K562 (cell line): ENCODE measurements around the gene ICA1. TPM values are rescaled to one million over a fixed set of nuclear protein-coding genes. Genes with fewer than 3 reads are reported as not detected.

Experiments used
- ARID1B ChIP-seq: fragments of 450-650 bp; IDR thresholded peaks from 2 replicates; pipeline ENCODE4 v1.6.1; 2016; ENCODE audit warnings: antibody characterized with exemption, mild to moderate bottlenecking, inconsistent platforms
- ATF4 ChIP-seq: fragments of 450-650 bp; formaldehyde crosslinking; IDR thresholded peaks from 2 replicates; pipeline ENCODE4 v1.4.0; 2022; ENCODE audit warnings: mild to moderate bottlenecking, moderate library complexity
- ATF7 ChIP-seq: fragments of 450-650 bp; IDR thresholded peaks from 2 replicates; pipeline ENCODE4 v1.7.1; 2014; ENCODE audit warnings: mild to moderate bottlenecking, moderate library complexity
- EP300 ChIP-seq: IDR thresholded peaks from 2 replicates; pipeline ENCODE4 v1.6.1; 2012; ENCODE audit warnings: low read length, improper control_type of control experiment
- HINFP ChIP-seq: fragments of 450-650 bp; conservative IDR thresholded peaks from 2 replicates; pipeline ENCODE4 v1.6.1; 2016; ENCODE audit warnings: missing genetic modification characterization, low read depth, mild to moderate bottlenecking, control low read depth, missing compliant biosample characterization
- HNRNPLL ChIP-seq: fragments of 200-400 bp; formaldehyde crosslinking; IDR thresholded peaks from 2 replicates; pipeline ENCODE4 v1.6.1; 2017; ENCODE audit warnings: low read length, low read depth, mild to moderate bottlenecking; ENCODE audit not compliant: poor library complexity, severe bottlenecking
- KLF1 ChIP-seq: fragments of 450-650 bp; IDR thresholded peaks from 2 replicates; pipeline ENCODE4 v1.6.1; 2016; ENCODE audit warnings: missing genetic modification characterization, missing compliant biosample characterization
- MAFG ChIP-seq: fragments of 450-650 bp; conservative IDR thresholded peaks from 2 replicates; pipeline ENCODE4 v1.6.1; 2016; ENCODE audit warnings: missing genetic modification characterization, missing compliant biosample characterization
- NR2C2 ChIP-seq, 2 experiments: fragments of 200-800 bp in 1 of 2; sonication (Bioruptor generic) in 1 of 2; sonication (generic) in 1 of 2; formaldehyde crosslinking in 1 of 2; IDR thresholded peaks; 2 replicates each; pipeline versions ENCODE4 v1.6.1 to v1.8.0; 2016 to 2022; ENCODE audit warnings: mild to moderate bottlenecking in 1 of 2, missing compliant biosample characterization in 1 of 2, missing genetic modification characterization in 1 of 2, missing genetic modification reagents in 1 of 2
- SREBF2 ChIP-seq: sonication (generic); formaldehyde crosslinking; IDR thresholded peaks from 2 replicates; pipeline ENCODE4 v1.4.0; 2020; ENCODE audit warnings: mild to moderate bottlenecking, missing genetic modification reagents
- TAF9B ChIP-seq: fragments of 450-650 bp; IDR thresholded peaks from 2 replicates; pipeline ENCODE4 v1.6.1; 2018; ENCODE audit warnings: mild to moderate bottlenecking; ENCODE audit not compliant: partially characterized antibody
- ZBTB17 ChIP-seq: fragments of 450-650 bp; formaldehyde crosslinking; IDR thresholded peaks from 2 replicates; pipeline ENCODE4 v1.4.0; 2020; ENCODE audit warnings: mild to moderate bottlenecking
- ZBTB40 ChIP-seq, 2 experiments: fragments of 450-650 bp in 1 of 2; sonication (generic) in 1 of 2; formaldehyde crosslinking in 1 of 2; IDR thresholded peaks; 2 replicates each; pipeline versions ENCODE4 v1.7.1 to v1.9.0; 2016 to 2022; ENCODE audit warnings: inconsistent platforms in 1 of 2, mild to moderate bottlenecking in 1 of 2, missing genetic modification reagents in 1 of 2
- ZNF740 ChIP-seq, 3 experiments: fragments of 200-800 bp in 1 of 3; sonication (Bioruptor generic) in 1 of 3; sonication (generic) in 1 of 3; formaldehyde crosslinking in 1 of 3; IDR thresholded peaks; 2 replicates each; pipeline versions ENCODE4 v1.6.1 to v1.8.0; 2016 to 2022; ENCODE audit warnings: mild to moderate bottlenecking in 2 of 3, missing compliant biosample characterization in 2 of 3, missing genetic modification characterization in 2 of 3, missing genetic modification reagents in 1 of 3
- polyA plus RNA-seq, 8 experiments: library from polyadenylated mRNA; depleted of rRNA in 4 of 8; stranded (reverse) in 5 of 8; unstranded in 3 of 8; fragments of >200 nt; fragmentation: Nextera tagmentation in 2 of 8; fragmentation: Illumina TruSeq in 1 of 8; extraction: Ambion mirVana in 2 of 8; extraction: Trizol in 1 of 8; gene quantifications; 2 replicates each; pipeline versions ENCODE4 v1.2.1 to v1.2.3, GENCODE V29; 2011 to 2014; ENCODE audit warnings: inconsistent platforms in 1 of 8, missing spikeins in 1 of 8
- total RNA-seq, 7 experiments: library from RNA; depleted of rRNA in 6 of 7; stranded (reverse); fragments of >200 nt in 6 of 7; fragmentation: Illumina TruSeq in 2 of 7; extraction: Trizol in 2 of 7; gene quantifications; 2 replicates each; pipeline versions ENCODE4 v1.2.1 to v1.2.3, GENCODE V29; 2011 to 2021; ENCODE audit warnings: low replicate concordance in 1 of 7

ICA1 gene
- total and polyA plus RNA-seq, 9 of the 15 experiments (the other 6 are each of a cell fraction or from before 2014, with no cell fraction given), result 7.1 to 22.3 (median 16.4) TPM

GRCh38 chr7:8303904-8304528 is 42.0 kb upstream of the ICA1 start (continued):
- TF ChIP-seq SREBF2 (no peak), HNRNPLL (peak; percentile 41), NR2C2 (CRISPR knock-in tag; IDR thresholded peaks at IDR 0.05) (no peak), NR2C2 (tag; IDR thresholded peaks at IDR 0.05) (peak; percentile 69), MAFG (tag) (peak; percentile 66), ARID1B (no peak; the same call in 1 of the 2 replicates), ZBTB40 (IDR thresholded peaks at IDR 0.05) (no peak), ZBTB40 (CRISPR knock-in tag; IDR thresholded peaks at IDR 0.05) (no peak), HINFP (no peak), EP300 (no peak), KLF1 (tag) (0 out of 2 replicates have a peak, but pooled peaks have one; percentile 24), ZNF740 (CRISPR knock-in tag; IDR thresholded peaks at IDR 0.05) (no peak), ZNF740 (tag; IDR thresholded peaks at IDR 0.05) (no peak), ATF4 (CRISPR knock-in tag) (no peak), ZBTB17 (CRISPR knock-in tag) (no peak; the same call in 1 of the 2 replicates), TAF9B (peak; percentile 32), ATF7 (peak; percentile 77)
